Prostate gland (tissue), 2 donors: Measurements from ENCODE around the gene NEDD4.

Experiments used
- POLR2A ChIP-seq: fragments of 450-650 bp; IDR thresholded peaks from one replicate; pipeline ENCODE4 v1.6.1; 2016; ENCODE audit warnings: antibody characterized with exemption, mild to moderate bottlenecking
- POLR2AphosphoS5 ChIP-seq: sonication (generic); formaldehyde crosslinking; IDR thresholded peaks from one replicate; pipeline ENCODE4 v1.6.1; 2017; ENCODE audit warnings: antibody characterized with exemption
- TF ChIP-seq, protein P1 (sequence below), 4 experiments: fragments of 200-600 bp in 2 of 4; fragments of 450-650 bp in 2 of 4; sonication (generic) in 2 of 4; IDR thresholded peaks; 1 replicate in 3 of 4; 2 replicates in 1 of 4; pipeline ENCODE4 v1.5.1; 2016 to 2019; ENCODE audit warnings: antibody characterized with exemption in 4 of 4, mild to moderate bottlenecking in 2 of 4, moderate library complexity in 2 of 4

DNA sequence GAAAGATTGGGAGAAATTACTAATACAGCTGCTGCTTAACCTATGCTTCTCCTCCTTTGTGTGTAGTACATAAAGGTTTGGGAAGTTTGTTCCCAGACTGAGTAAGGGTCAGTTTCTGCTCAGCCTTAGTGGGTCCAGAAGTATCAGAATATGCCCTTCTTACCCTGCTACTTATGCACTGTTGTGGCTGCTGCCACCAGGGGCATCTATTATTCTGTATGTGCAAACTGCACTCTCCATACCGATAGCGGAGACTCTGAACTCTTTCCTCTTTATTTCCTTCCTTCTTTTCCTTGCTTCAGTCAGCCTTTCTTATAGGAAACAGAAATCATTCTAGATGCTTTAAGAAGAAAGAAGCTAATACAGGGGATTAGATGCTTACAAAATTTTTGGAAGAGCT is 4.0 kb downstream of the NEDD4 start:
- TF ChIP-seq, protein P1, sequence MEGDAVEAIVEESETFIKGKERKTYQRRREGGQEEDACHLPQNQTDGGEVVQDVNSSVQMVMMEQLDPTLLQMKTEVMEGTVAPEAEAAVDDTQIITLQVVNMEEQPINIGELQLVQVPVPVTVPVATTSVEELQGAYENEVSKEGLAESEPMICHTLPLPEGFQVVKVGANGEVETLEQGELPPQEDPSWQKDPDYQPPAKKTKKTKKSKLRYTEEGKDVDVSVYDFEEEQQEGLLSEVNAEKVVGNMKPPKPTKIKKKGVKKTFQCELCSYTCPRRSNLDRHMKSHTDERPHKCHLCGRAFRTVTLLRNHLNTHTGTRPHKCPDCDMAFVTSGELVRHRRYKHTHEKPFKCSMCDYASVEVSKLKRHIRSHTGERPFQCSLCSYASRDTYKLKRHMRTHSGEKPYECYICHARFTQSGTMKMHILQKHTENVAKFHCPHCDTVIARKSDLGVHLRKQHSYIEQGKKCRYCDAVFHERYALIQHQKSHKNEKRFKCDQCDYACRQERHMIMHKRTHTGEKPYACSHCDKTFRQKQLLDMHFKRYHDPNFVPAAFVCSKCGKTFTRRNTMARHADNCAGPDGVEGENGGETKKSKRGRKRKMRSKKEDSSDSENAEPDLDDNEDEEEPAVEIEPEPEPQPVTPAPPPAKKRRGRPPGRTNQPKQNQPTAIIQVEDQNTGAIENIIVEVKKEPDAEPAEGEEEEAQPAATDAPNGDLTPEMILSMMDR (IDR thresholded peaks at IDR 0.05): no peak
- TF ChIP-seq POLR2A: no peak
- no peak for TF ChIP-seq POLR2AphosphoS5
